Measurements from ENCODE around the gene ISG15.

DNA sequence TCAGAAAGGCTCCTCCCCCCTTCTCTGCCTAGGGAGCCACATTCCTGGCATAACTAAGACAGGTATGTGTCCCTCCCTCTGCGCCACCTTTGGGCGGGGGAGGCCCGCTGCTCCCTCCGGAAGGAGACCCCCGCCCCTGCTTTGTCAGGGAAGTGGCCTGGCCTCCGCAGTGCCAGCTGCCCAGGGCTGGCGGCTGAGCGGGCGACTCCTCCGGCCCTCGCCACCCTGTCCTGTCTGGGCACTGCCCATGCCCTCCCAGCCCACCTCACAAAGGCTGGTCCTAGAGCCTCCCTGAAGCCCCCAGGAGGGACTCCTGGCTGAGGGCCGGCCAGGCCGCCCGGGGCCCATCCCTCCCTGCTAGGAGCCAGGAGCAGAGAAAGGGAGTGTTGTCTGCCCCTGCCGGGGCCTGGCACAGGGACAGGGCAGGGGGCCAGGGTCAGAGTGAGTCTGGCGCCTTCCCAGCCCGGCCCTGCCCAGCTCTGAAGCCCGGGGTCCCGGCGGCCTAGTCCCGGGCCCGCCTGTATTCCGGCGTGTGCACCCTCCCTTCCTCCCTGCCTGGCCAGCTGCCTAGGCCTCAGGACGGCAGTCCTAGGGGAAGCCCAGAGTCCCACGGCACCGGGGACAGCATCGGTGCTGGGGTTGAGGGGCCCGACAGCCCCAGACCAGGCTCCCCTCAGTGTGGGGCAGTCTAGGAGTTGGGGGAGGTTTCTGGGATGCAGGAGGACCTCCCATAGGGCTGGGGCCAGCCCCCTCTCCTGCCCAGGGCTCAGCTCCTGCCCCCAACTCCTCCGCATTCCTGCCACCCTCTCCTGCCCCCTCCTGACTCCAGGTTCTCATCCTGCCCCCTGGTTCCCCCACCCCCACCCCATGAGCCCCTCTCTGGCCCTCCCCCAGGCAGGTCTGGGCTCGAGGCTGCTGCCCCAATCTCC lies 11.7 kb downstream of the ISG15 start:
- TF ChIP-seq, protein P1, sequence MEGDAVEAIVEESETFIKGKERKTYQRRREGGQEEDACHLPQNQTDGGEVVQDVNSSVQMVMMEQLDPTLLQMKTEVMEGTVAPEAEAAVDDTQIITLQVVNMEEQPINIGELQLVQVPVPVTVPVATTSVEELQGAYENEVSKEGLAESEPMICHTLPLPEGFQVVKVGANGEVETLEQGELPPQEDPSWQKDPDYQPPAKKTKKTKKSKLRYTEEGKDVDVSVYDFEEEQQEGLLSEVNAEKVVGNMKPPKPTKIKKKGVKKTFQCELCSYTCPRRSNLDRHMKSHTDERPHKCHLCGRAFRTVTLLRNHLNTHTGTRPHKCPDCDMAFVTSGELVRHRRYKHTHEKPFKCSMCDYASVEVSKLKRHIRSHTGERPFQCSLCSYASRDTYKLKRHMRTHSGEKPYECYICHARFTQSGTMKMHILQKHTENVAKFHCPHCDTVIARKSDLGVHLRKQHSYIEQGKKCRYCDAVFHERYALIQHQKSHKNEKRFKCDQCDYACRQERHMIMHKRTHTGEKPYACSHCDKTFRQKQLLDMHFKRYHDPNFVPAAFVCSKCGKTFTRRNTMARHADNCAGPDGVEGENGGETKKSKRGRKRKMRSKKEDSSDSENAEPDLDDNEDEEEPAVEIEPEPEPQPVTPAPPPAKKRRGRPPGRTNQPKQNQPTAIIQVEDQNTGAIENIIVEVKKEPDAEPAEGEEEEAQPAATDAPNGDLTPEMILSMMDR (IDR thresholded peaks at IDR 0.05; ENCODE audit: insufficient read depth, low read length, poor library complexity, severe bottlenecking), result no peak
- no peak for TF ChIP-seq EZH2phosphoT487 (conservative IDR thresholded peaks at IDR 0.05; ENCODE audit: low read length)

Measured in SU-DHL-6 (cell line).